CD4-positive, alpha-beta T cell treated with Interleukin-6 at 100 ng/mL for 8 hours (primary cell): ENCODE data around the gene GMPPB.
"Not testable (repeated sequence)": the region's sequence is repeated elsewhere in the genome, so short reads cannot be mapped to it uniquely, and the experiment has no call there.

ENCODE experiments used
- DNase-seq: peaks from one replicate; pipeline ENCODE4 v3.0.0-alpha.2; 2020; ENCODE audit warnings: mixed read lengths, low spot score

GMPPB gene

GRCh38 chr3:49713336-49714105, 10.2 kb downstream of the GMPPB start:
- DNase-seq = no peak

- DNase-seq = no peak
These were observed 11.0 kb downstream of the GMPPB start for GRCh38 chr3:49712631-49713317.

GRCh38 chr3:49712166-49712565, 11.6 kb downstream of the GMPPB start:
- no peak for DNase-seq

GRCh38 chr3:49711489-49711888, 12.3 kb downstream of the GMPPB start:
- DNase-seq = no peak

GRCh38 chr3:49709852-49710251, 13.9 kb downstream of the GMPPB start:
- DNase-seq = no peak

- DNase-seq = no peak
These were observed 16.7 kb downstream of the GMPPB start for GRCh38 chr3:49707113-49707480.

- DNase-seq = no peak
These were observed 17.2 kb downstream of the GMPPB start for GRCh38 chr3:49706456-49707112.

GRCh38 chr3:49705390-49705960, 18.3 kb downstream of the GMPPB start:
- DNase-seq = no peak

- no peak for DNase-seq
These were observed 19.1 kb downstream of the GMPPB start for GRCh38 chr3:49704629-49705028.

- no peak for DNase-seq
These were observed 19.8 kb downstream of the GMPPB start for GRCh38 chr3:49703956-49704355.

GRCh38 chr3:49703443-49703927, 20.3 kb downstream of the GMPPB start:
- DNase-seq = peak; percentile 60

- DNase-seq = no peak
These were observed 21.1 kb downstream of the GMPPB start for GRCh38 chr3:49702672-49703071.

- no peak for DNase-seq
These were observed 22.2 kb downstream of the GMPPB start for GRCh38 chr3:49701388-49702077.

- no peak for DNase-seq
These were observed 23.2 kb downstream of the GMPPB start for GRCh38 chr3:49700453-49701128.

- no peak for DNase-seq
These were observed 23.7 kb downstream of the GMPPB start for GRCh38 chr3:49700014-49700413.

- DNase-seq = no peak
These were observed 24.3 kb downstream of the GMPPB start for GRCh38 chr3:49699281-49699979.

GRCh38 chr3:49695350-49696015, 28.3 kb downstream of the GMPPB start:
- DNase-seq = not testable (repeated sequence)

GRCh38 chr3:49694409-49695070, 29.2 kb downstream of the GMPPB start:
- DNase-seq = not testable (repeated sequence)

- not testable (repeated sequence) for DNase-seq
These were observed 32.3 kb downstream of the GMPPB start for GRCh38 chr3:49691481-49691880.

- not testable (repeated sequence) for DNase-seq
These were observed 32.9 kb downstream of the GMPPB start for GRCh38 chr3:49690856-49691255.
